ENCODE data around the gene ENTHD1.
"Not testable (repeated sequence)": the region's sequence is repeated elsewhere in the genome, so short reads cannot be mapped to it uniquely, and the experiment has no call there.

ENTHD1 gene

DNA sequence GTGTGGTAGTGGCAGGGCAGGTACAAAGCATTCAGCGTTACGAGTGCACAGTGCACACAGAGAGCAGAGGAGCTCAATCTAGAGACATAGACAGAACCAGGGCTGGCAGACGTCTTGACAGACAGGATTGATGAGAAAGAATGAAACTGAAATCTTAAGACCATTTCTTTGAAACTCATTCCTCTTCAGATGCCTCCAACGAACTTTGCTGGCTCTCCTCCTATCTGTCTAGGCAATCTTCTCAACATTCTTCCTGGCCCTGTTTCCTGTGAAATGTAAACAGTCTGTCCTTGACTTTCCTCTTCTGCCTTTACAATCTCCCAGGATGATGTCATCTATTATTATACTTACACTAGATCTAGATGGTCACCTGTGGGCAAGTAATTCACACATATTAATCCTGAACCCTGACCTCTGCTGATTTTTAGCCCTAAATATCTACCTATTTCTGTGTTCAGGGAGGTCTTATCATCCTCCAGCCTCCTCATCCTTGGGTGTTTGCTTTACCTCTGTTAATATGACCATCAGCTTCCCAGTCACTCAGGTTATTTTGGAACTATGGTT, 119.5 kb downstream of the ENTHD1 start:
- no peak for DNase-seq

DNA sequence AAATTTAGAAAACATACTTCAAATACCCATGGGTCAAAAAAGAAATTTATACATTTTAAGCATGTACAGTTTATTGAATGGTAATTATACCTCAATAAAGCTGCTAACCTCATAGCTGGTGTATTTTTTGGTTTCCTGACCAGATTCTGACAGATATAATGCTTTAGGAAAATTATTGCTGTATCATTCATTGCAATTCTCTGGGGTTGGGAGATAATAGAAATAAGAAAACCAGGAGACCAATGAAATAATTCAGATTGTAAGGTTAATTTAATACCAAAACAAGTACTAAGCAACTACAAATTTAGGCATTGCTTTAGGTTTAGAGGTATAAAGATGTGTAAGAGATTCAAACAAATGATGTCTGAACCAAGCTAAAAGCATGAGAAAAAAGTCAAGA, 120.1 kb downstream of the ENTHD1 start:
- DNase-seq: no peak

DNA sequence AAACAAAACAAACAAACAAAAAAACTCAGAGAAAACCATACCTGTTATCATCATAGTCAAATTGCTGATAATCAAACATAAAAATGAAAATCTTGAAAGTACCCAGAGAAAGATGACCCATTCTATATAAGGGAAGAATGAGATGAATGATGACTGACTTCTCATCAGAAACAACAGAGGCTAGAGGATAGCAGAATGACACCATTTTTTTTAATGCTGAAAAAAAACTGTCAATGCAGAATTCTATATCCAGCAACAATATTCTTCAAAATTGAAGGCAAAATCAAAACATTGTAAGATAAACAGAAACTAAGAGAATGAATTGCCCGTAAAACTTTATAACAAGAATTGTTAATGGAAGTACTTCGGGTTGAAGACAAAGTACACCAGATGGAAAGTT, 122.1 kb downstream of the ENTHD1 start:
- no peak for DNase-seq

DNA sequence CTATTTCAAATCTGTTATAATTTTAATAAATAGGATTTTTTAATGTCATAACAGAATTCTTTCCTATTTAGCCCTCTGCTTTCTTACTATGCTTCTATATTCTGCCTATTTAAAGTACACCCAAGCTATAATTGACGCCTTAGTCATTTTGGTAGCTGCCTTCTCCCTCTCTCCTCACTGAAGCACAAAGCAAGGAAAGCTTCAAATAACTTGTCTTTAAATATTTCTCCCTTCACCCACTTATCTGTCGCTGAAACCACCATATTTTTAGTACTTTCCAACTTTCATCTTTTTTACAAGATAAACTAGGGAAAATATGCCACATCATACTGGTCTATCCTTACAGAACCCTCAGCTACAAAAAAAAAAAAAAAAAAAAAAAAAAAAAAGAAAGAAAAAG, 127.9 kb downstream of the ENTHD1 start:
- DNase-seq: no peak

DNA sequence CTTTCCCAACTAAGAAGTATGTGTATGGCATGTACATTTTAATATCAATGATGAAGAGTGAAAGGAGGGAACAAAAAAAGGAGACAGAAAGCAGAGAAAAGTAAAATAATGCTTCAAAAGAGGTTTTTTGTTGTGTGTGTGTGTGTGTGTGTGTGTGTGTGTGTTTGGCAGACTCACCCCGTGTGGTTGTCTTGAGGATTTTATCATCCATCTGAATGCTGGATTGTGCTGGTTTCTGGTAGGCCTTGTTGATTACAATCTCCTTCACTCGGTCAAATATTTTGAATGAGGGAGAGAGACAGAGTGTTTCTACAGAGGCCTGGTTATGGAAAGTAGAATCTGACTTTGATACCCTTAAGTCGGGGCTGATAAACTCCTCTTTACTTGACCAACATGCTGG, 128.5 kb downstream of the ENTHD1 start:
- no peak for DNase-seq

DNA sequence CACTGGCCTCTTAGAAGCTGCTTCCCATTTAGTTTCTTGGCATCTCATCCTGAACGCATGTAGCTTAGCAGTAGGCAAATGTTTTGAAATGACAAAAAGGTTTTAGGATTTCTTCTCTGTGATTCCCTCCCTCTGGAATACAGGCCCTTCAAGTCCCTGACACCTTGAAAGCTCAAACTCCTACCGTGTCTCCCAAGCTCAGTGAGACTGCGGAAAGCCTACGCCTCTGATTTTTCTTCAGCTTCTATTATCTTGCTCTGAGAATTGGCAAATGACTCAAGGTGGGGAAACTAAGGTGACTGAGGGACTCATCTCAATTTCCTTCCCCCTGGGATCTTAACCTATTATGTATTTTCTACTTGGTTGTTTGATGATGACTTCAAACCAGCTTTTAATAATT, 130.3 kb downstream of the ENTHD1 start:
- no peak for DNase-seq

DNA sequence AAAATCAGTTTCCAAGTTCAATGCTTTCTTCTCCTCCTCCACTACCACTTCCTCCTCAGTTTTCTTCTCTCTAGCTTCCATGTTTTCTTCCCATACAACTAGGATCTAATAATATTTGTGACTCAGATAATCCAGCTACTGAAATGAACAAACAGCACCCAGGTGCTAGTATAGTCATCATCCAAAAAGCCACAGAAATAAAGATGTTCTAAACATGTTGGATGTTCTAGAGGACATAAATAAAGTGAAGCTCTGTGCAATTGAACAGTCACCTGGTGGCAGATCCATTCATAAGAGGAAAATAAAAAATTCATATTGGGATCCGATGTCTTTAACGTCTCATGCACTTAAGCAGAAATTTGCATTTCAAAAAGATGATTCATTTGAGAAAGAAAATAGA, 142.8 kb downstream of the ENTHD1 start:
- no peak for DNase-seq

DNA sequence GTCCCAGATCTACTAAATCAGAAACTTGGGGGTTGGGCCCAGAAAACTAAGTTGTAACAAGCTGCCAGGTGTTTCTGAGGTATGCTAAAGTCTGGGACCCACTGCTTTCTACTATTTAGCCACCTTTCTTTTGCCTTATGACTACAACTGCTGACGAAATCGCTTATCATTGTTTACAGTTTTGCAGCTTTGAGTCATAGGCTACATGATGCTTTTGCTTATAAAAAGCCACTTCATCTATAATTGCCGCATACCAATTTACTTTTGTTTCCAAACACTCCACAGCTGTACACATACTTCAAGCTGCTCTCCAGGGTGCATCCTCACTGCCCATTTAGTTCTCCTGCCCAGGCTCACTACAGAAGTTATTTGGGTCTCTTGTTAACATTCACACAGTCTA, 144.7 kb downstream of the ENTHD1 start:
- no peak for DNase-seq

DNA sequence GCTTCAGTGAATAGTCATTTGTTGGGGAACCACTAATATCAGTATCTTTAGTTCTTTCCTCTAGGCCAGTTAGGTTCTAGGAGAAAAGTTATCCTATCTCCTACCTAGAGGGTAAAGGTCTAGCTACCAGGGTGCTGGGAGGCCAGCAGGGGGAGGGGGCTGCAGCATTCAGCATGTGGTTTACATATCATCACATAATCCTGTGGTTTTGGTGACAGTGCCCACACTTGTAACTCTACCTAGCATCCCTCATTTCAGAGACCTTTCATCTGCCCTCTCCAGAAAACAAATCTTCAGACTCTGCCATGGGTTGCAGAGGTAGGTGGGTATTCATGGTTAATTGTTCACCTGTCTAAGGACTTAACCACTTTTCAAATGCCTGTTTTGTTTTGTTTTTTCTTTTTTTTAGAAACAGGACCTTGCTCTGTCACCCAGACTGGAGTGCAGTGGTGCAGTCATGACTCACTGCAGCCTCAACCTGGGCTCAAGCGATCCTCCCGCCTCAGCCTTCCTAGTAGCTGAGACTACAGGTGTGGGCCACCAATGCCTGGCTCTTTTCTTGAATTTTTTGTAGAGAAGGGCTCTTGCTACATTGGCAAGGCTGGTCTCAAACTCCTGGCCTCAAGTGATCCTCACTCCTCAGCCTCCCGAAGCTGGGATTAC, 146.8 kb downstream of the ENTHD1 start:
- no peak for DNase-seq

DNA sequence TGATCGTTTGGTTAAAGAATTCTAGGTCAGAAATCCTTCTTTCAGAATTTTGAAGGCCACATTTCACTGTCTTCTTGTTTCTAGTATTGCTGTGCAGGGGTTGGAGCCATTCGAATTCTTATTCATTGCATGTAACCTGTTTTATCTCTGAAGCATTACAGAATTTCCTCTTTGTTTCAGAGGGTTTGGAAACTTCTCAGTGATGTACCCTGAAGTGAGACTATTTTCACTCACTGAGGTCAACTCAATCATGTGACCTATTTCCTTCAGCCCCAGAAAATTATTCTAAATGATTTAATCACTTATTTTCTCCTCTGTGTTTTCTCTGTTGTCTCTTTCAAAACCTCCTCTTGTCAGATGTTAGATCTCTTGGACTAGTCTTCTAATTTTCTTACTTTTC, 147.8 kb downstream of the ENTHD1 start:
- no peak for DNase-seq

DNA sequence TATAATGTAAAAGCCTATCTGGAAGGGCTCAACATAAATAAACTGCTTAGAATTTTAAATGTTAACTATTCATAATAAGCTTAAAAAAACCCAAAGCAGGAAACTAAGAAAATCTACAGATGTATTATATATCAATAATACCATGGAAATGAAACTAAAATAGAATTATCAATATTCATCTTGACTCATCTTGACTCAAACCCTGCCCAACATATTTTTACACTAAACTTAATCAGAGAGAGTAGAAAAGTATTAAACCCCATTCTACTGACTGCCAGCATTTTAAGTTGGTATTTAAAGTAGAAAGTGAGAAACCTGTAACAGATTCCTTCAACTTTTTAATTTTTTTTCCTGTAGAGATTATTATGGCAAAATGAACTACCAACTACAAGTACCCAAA, 149.2 kb downstream of the ENTHD1 start:
- DNase-seq: no peak

DNA sequence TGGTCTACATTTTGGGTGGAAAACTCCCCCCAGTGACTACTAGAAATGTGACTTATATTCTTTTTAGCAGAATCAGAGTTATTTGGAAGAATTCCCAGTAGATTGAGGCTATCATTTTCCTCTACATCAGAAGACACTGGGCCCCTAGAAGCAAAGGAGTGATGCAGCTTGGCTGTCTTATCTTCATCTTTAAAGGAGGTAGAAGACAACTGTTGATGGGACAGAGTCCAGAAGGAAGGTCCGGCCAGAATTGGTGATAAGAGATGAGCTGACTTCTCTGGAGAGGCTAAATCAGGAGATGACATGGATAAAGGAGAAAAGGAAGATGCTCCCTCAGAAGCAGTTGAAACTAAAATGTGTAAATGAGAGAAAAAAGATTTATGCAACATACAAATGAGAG, 149.6 kb downstream of the ENTHD1 start:
- no peak for DNase-seq

DNA sequence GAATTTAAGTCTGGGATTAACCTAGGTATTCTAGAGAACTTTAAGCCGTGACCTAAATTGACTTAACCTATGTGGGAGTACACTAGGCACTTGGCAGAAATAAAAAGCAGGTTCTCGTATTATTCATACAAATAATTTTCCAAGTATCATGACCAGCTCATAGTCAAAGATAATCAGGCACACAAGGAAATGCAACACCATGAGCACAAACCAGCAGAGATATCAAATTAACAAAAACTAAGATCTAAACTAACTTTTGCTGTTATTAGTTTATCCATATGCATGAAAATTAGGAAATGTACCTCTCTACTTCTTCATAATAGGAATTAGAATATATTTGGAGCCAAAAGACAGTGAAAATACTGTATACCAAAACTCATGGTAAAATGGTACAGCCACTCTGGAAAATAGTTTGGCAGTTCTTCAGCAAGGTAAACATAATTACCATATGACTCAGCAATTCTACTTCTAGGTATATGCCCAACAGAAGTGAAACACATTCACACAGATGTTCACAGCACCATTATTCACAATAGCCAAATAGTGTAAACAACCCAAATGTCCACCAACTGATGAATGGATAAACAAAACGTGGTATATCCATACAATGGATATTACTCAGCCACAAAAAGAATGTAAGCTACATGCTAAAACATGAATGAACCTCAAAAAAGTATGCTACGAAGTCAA, 154.1 kb downstream of the ENTHD1 start:
- DNase-seq: no peak

DNA sequence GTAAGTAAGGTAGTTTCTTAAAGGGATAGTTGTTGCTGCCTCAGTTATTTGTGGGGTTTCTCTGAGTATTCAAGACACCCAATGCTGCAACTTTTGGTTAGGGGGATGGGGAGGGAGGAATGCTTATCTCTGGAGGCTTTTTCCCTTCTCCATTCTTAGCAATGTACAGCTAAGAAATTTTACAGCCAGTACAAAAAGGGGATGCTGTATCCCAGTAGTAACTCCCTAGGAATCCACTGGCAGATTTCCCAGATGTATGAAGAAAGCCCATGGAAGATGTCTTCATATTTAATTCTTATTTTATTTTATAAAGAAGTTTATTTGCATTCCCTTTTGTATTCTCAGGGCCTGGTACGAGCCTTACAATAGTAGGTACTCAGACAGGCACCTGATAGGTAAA, 154.8 kb downstream of the ENTHD1 start:
- no peak for DNase-seq

DNA sequence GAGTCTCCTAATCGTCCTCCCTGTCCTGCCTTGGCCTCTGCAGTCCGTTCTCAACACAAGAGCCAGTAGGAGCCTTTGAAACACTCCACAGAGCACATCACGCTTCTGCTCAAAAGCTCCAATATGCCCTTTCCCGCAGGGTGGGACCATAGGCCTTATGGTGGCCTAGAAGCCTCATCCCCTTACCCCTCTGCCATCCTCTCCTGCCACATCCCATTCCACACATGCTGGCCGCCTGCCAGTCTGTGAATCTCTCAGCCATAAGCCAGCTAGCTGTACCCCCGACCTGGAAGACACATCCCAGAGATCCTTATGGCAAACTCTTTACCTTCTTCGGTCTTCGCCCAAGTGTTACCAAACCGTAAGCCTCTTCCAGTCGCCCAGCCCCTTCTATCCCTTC, 157.8 kb downstream of the ENTHD1 start:
- DNase-seq: no peak

DNA sequence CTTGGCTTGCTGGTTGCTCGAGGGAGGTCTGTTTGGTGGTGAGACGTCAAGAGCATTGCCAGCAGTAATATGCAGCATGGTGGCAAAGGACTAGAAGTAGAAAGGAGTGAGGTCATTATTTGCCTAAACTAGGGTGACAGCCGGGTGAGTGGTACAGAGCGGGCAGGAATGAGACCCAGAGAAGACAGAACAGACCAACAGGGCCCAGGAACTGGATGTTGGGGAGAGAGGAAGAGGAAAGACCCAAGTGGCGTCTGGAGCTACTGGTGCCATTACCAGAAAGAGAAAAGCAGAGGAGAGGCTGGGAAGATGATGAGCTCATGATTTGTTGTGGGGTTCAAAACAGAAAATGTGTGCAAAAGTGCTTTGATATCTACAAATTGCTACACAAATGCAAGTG, 158.7 kb downstream of the ENTHD1 start:
- no peak for DNase-seq

DNA sequence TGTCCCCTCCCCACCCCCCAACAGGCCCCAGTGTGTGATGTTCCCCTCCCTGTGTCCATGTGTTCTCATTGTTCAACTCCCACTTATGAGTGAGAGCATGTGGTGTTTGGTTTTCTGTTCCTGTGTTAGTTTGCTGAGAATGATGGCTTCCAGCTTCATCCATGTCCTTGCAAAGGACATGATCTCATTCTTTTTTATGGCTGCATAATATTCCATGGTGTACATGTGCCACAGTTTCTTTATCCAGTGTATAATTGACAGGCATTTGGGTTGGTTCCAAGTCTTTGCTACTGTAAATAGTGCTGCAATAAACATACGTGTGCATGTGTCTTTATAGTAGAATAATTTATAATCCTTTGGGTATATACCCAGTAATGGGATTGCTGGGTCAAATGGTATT, 159.5 kb downstream of the ENTHD1 start:
- not testable (repeated sequence) for DNase-seq

DNA sequence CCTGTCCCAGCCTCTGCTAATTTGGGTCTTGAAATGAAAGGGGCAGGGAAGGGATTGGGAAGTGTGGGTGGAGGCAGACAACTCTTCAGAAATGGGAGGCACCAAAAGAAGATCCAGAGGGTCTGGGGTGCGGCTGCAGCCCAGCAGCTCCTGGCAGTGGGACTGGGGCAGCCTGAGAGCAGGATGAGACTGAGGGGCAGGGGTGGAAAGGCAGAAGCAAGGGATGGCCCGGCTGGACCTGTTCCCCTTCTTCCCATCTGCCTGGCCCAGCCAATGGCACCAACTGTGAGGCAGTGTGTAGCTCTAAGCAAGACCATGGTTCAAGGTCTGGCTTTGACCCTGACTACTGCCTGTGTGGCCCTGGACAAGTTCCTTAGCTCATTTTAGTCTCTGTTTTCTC, 160.4 kb downstream of the ENTHD1 start:
- DNase-seq: no peak

DNA sequence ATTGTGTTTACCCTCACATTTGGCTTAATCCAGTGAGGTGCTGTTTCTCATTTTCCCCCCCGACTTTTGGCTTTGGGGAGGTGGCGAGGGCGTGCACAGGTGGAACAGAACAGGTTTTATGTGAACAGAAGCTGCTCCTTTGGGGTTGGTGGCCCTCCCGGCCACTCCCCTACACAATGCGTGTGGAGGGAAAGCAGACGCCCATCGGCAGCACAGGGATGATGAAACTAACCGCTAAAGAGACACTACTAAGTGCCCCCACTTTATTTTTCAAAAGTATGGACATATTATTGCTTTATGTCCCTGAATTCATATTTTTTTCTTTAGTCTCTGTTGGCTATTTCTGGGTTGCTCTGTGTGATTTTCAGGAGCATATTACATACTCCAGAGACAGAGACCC, 160.9 kb downstream of the ENTHD1 start:
- no peak for DNase-seq

DNA sequence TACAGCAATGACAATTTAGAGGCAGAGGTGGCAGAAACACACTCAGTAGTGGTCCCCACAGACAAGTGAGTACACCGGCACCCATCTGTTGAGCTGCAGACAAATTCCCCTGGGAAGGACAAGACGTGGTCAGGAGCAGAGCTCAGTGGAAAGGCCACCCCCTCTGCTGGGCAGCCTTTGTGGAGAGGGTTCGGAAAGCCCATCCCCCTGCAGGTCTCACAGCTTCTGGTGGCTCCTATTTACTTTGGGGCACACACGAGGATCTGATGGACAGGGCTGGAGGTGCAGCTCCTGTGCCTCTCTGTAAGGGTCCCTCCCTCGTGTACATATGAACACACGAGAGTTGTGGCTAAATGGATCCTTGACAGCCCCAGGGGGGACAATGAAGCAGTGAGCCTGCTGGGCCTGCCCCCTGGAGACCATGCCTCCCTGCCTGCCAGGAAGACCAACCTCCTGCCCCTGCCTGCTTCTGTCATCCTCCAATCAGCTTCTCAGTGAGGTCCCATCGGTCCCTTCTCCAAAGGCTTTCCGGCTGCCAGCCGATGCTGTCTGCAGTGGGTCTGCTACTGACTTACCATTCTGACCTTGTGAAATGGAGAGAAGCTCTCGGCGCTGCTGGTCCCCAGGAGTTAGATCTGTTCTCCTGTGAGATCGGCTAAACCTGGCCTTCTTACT, 161.5 kb downstream of the ENTHD1 start:
- DNase-seq: no peak

DNA sequence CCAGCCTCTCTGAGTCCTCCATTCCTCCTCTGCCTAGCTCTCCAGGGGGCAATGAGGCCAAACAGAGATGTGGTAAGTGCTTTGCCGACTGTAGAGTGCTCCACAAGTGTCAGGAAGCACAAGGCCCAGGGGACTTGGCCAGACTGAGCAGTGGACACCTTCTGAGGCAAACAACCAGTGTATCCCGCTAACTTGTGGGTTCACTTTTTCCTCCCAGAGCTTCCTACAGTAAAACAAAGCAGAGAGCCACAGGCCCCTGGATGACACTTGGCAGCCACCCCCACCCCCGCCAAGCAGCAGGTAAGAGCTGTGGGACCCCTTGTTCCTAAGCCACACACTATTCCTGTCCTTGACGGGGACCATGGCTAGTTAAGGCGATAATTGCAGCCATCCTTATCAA, 162.1 kb downstream of the ENTHD1 start:
- DNase-seq: peak; percentile 13

DNA sequence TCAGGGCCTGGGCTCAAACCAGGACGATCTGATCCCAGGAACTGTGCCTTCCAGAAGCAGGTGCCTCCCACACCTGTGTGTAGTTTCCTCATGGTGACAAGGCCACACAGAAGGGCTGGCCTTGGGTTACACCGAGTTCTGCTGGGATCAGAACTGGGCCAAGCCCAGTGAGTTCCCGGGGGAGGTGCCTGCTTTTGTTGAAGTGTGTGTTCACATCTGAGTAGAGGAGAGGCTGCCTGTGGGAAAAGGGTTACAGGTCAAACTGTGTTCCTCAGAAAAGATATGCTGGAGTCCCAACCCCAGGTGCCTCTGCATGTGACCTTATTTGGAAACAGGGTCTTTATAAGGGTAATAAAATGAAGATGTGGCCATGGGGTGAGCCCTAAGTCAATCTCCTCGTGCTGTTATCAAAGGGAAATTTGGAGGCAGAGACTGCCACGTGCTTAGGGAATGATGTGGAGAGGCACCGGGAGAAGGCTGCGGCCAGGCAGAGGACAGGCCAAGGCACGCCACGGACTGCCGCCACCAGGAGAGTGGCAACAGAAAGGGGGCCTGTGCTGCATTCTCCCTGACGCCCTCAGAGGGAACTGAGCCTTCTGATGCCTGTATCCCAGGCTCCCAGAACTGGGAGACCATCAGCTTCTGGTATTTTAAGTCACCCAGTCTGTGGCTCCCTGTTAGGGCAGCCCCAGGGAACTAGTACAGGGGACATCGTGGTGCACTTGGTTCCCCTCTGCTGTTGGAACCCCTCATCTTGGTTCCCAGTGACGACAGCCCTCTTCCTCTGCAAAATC, 164.2 kb downstream of the ENTHD1 start:
- peak; percentile 6 for DNase-seq

DNA sequence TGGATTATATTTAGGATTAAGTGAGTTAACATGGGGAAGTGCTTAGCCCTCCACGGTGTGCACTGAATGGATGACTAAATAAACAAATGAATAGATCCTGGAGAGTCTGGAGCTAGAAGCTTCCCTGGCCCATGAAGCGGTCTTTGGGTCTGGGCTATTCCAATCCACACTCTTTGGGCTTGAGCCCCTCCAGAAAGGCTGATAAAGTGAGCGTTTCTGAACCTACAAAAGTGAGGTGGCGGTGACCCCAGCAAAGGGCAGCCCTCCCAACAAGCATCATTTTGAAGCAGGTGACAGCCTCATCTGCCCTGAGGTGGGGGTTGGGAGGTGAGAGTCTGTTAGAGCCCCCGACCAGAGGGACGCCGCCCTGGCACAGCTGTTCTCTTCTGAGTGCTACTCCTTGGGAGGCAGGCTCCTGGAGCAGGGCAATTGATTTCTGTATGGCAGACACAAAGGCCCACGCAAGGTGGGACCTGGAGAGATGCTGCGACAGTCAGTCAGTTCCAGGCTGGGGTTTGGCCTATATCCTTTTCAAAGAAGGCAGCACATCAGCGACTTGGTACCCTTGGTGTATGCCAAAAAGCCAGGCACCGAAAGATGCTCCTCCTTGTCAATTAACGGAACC, 165.2 kb downstream of the ENTHD1 start:
- peak; percentile 5 for DNase-seq

All from right forelimb (tissue), 1 donor.